ENCODE data around the gene KCNJ15.
"Not testable (repeated sequence)": the region's sequence is repeated elsewhere in the genome, so short reads cannot be mapped to it uniquely, and the experiment has no call there.

KCNJ15 gene

GRCh38 chr21:38234395-38235142 lies 22.2 kb upstream of the KCNJ15 start:
- no peaks in the 10 kb centered on the region for H3K4me1 ChIP-seq (ENCODE audit: control insufficient read depth, insufficient read depth, low read length)
- no peaks in the 10 kb centered on the region for H3K27me3 ChIP-seq (ENCODE audit: control insufficient read depth, insufficient read depth, low read length)
- H3K27ac ChIP-seq (ENCODE audit: low read depth, low read length) = no peak overlapping the region
- no peak overlapping the region for H3K4me3 ChIP-seq (ENCODE audit: low read length)
- H3K9ac ChIP-seq (ENCODE audit: low read length) = no peak overlapping the region
- H3K36me3 ChIP-seq (ENCODE audit: control insufficient read depth, insufficient read depth, low read length) = no peaks in the 10 kb centered on the region

DNA sequence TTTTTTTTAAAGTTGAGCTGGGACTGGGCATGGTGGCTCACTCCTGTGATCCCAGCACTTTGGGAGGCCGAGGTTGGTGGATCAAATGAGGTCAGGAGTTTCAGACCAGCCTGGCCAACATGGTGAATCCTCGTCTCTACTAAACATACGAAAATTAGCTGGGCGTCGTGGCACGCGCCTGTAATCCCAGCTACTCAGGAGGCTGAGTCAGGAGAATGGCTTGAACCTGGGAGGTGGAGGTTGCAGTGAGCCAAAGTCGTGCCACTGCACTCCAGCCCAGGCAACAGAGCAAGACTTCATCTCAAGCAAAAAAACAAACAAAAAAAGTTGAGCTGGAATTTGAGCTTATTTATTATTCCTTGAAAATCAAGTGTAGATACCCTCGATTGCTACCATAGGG lies 21.5 kb upstream of the KCNJ15 start:
- not testable (repeated sequence) for H3K9ac ChIP-seq (ENCODE audit: low read length); H3K36me3 ChIP-seq (ENCODE audit: control insufficient read depth, insufficient read depth, low read length); H3K27ac ChIP-seq (ENCODE audit: low read depth, low read length); H3K27me3 ChIP-seq (ENCODE audit: control insufficient read depth, insufficient read depth, low read length); H3K4me3 ChIP-seq (ENCODE audit: low read length); H3K4me1 ChIP-seq (ENCODE audit: control insufficient read depth, insufficient read depth, low read length)

- no peak overlapping the region for H3K4me3 ChIP-seq (ENCODE audit: low read length)
- H3K36me3 ChIP-seq (ENCODE audit: control insufficient read depth, insufficient read depth, low read length) = no peaks in the 10 kb centered on the region
- H3K9ac ChIP-seq (ENCODE audit: low read length) = no peak overlapping the region
- no peaks in the 10 kb centered on the region for H3K4me1 ChIP-seq (ENCODE audit: control insufficient read depth, insufficient read depth, low read length)
- H3K27ac ChIP-seq (ENCODE audit: low read depth, low read length) = no peak overlapping the region
- H3K27me3 ChIP-seq (ENCODE audit: control insufficient read depth, insufficient read depth, low read length) = no peaks in the 10 kb centered on the region
These were observed 20.6 kb upstream of the KCNJ15 start for GRCh38 chr21:38236232-38236631.

GRCh38 chr21:38239672-38240071 lies 17.1 kb upstream of the KCNJ15 start:
- H3K27me3 ChIP-seq (ENCODE audit: control insufficient read depth, insufficient read depth, low read length) = no peaks in the 10 kb centered on the region
- H3K4me1 ChIP-seq (ENCODE audit: control insufficient read depth, insufficient read depth, low read length) = no peaks in the 10 kb centered on the region
- H3K27ac ChIP-seq (ENCODE audit: low read depth, low read length) = no peak overlapping the region
- H3K36me3 ChIP-seq (ENCODE audit: control insufficient read depth, insufficient read depth, low read length) = no peaks in the 10 kb centered on the region
- no peak overlapping the region for H3K9ac ChIP-seq (ENCODE audit: low read length)
- no peak overlapping the region for H3K4me3 ChIP-seq (ENCODE audit: low read length)

- Histone ChIP-seq H3K27me3 (ENCODE audit: control insufficient read depth, insufficient read depth, low read length) (no peaks in the 10 kb centered on the region), H3K27ac (ENCODE audit: low read depth, low read length) (no peak overlapping the region), H3K36me3 (ENCODE audit: control insufficient read depth, insufficient read depth, low read length) (no peaks in the 10 kb centered on the region), H3K9ac (ENCODE audit: low read length) (no peak overlapping the region), H3K4me1 (ENCODE audit: control insufficient read depth, insufficient read depth, low read length) (no peaks in the 10 kb centered on the region), H3K4me3 (ENCODE audit: low read length) (no peak overlapping the region)
These were observed 16.7 kb upstream of the KCNJ15 start for GRCh38 chr21:38240129-38240528.

DNA sequence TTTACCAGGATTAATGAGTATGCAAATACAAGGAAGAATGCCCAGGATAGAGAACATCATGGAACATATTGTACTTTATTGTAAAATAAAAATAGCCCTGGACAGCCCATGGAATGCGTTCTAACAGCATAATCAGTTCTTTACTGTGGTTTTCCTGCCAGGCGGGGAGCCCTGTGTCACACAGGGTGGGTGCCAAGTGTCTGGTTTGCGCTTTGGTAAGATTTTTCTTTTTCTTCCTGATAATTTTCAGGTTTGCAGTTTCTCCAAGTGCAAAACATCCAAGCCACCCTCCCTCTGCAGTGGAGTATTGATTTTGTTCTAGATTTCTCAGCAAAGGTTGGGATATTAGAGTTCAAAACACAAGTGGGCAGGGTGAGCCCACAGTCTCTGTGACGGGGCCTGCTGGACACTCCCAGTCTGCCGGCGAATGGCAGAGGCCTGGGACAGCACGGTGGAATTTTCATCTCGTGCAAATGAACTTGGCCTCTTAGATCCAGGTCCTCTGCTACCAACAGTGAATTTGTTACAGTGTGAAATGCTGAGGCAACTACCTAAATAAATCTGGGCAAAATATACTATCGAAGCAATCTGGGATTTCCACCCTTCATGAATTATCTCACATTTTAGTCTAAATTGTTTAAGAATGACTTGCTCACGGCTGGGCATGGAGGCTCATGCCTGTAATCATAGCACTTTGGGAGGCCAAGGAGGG lies 15.6 kb upstream of the KCNJ15 start:
- Histone ChIP-seq H3K4me1 (ENCODE audit: control insufficient read depth, insufficient read depth, low read length) (no peaks in the 10 kb centered on the region), H3K27me3 (ENCODE audit: control insufficient read depth, insufficient read depth, low read length) (no peaks in the 10 kb centered on the region), H3K36me3 (ENCODE audit: control insufficient read depth, insufficient read depth, low read length) (no peaks in the 10 kb centered on the region), H3K27ac (ENCODE audit: low read depth, low read length) (no peak overlapping the region), H3K4me3 (ENCODE audit: low read length) (no peak overlapping the region), H3K9ac (ENCODE audit: low read length) (no peak overlapping the region)

DNA sequence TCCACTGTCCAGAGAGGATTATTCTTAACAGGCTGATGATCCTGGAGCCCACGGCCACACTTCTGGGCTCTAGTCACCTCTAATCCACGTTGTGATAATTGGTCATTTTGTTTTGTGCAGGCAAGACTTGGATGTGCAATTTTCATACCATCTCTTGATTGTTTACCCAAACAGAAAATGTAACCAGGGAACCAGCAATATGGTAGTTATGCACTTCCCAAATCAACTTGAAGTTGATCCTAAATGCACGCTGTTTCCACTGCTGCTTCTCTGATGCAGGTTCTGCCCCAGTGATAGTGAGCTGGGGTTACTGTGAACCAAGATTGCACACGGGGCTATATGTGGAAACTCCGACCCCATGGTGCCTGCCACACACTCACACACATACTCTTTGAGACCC lies 14.7 kb upstream of the KCNJ15 start:
- H3K4me3 ChIP-seq (ENCODE audit: low read length) = no peak overlapping the region
- H3K4me1 ChIP-seq (ENCODE audit: control insufficient read depth, insufficient read depth, low read length) = no peaks in the 10 kb centered on the region
- no peak overlapping the region for H3K9ac ChIP-seq (ENCODE audit: low read length)
- H3K27ac ChIP-seq (ENCODE audit: low read depth, low read length) = no peak overlapping the region
- H3K27me3 ChIP-seq (ENCODE audit: control insufficient read depth, insufficient read depth, low read length) = no peaks in the 10 kb centered on the region
- H3K36me3 ChIP-seq (ENCODE audit: control insufficient read depth, insufficient read depth, low read length) = no peaks in the 10 kb centered on the region

GRCh38 chr21:38243732-38244406 lies 12.9 kb upstream of the KCNJ15 start:
- H3K27me3 ChIP-seq (ENCODE audit: control insufficient read depth, insufficient read depth, low read length) = no peaks in the 10 kb centered on the region
- H3K27ac ChIP-seq (ENCODE audit: low read depth, low read length) = no peak overlapping the region
- H3K9ac ChIP-seq (ENCODE audit: low read length) = no peak overlapping the region
- no peaks in the 10 kb centered on the region for H3K36me3 ChIP-seq (ENCODE audit: control insufficient read depth, insufficient read depth, low read length)
- H3K4me3 ChIP-seq (ENCODE audit: low read length) = no peak overlapping the region
- H3K4me1 ChIP-seq (ENCODE audit: control insufficient read depth, insufficient read depth, low read length) = no peaks in the 10 kb centered on the region

- Histone ChIP-seq H3K4me3 (ENCODE audit: low read length) (no peak overlapping the region), H3K36me3 (ENCODE audit: control insufficient read depth, insufficient read depth, low read length) (no peaks in the 10 kb centered on the region), H3K27me3 (ENCODE audit: control insufficient read depth, insufficient read depth, low read length) (no peaks in the 10 kb centered on the region), H3K9ac (ENCODE audit: low read length) (no peak overlapping the region), H3K4me1 (ENCODE audit: control insufficient read depth, insufficient read depth, low read length) (no peaks in the 10 kb centered on the region), H3K27ac (ENCODE audit: low read depth, low read length) (no peak overlapping the region)
These were observed 12.4 kb upstream of the KCNJ15 start for GRCh38 chr21:38244407-38244787.

- Histone ChIP-seq H3K27ac (ENCODE audit: low read depth, low read length) (no peak overlapping the region), H3K4me3 (ENCODE audit: low read length) (no peak overlapping the region), H3K36me3 (ENCODE audit: control insufficient read depth, insufficient read depth, low read length) (no peaks in the 10 kb centered on the region), H3K27me3 (ENCODE audit: control insufficient read depth, insufficient read depth, low read length) (no peaks in the 10 kb centered on the region), H3K4me1 (ENCODE audit: control insufficient read depth, insufficient read depth, low read length) (no peaks in the 10 kb centered on the region), H3K9ac (ENCODE audit: low read length) (no peak overlapping the region)
These were observed 11.6 kb upstream of the KCNJ15 start for GRCh38 chr21:38244885-38245869.

GRCh38 chr21:38246511-38246910 lies 10.3 kb upstream of the KCNJ15 start:
- Histone ChIP-seq H3K27me3 (ENCODE audit: control insufficient read depth, insufficient read depth, low read length) (no peaks in the 10 kb centered on the region), H3K27ac (ENCODE audit: low read depth, low read length) (no peak overlapping the region), H3K9ac (ENCODE audit: low read length) (no peak overlapping the region), H3K4me3 (ENCODE audit: low read length) (no peak overlapping the region), H3K36me3 (ENCODE audit: control insufficient read depth, insufficient read depth, low read length) (no peaks in the 10 kb centered on the region), H3K4me1 (ENCODE audit: control insufficient read depth, insufficient read depth, low read length) (no peaks in the 10 kb centered on the region)

DNA sequence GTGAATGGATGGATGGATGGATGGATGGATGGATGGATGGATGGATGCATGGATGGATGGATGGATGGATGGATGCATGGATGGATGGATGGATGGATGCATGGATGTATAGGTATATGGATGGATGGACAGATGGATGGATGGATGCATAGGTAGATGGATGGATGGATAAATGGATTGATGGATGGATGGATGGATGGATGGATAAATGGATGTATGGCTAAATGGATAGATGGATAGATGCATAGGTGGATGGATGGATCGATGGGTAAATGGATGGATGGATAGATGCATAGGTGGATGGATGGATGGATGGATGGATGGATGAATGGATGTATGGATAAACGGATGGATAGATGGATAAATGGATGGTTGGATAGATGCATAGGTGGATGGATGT lies 9.7 kb upstream of the KCNJ15 start:
- not testable (repeated sequence) for H3K27ac ChIP-seq (ENCODE audit: low read depth, low read length); H3K36me3 ChIP-seq (ENCODE audit: control insufficient read depth, insufficient read depth, low read length); H3K27me3 ChIP-seq (ENCODE audit: control insufficient read depth, insufficient read depth, low read length); H3K9ac ChIP-seq (ENCODE audit: low read length); H3K4me3 ChIP-seq (ENCODE audit: low read length); H3K4me1 ChIP-seq (ENCODE audit: control insufficient read depth, insufficient read depth, low read length)

Data from rectal smooth muscle tissue (tissue), 1 donor.